RWPE2 (cell line): Measurements from ENCODE around the gene ABCA6.

Experiments
- ATAC-seq: fragments of 200-7000 bp; cut with Tn5 transposase; 3 replicates; pipeline ENCODE4 v1.9.1; 2021; ENCODE audit warnings: low read depth
- DNase-seq: peaks from one replicate; pipeline ENCODE4 v3.0.0-alpha.2; 2020; ENCODE audit warnings: low spot score
- H3K27ac ChIP-seq: fragments of 450-650 bp; 2 replicates; pipeline ENCODE4 v1.5.1; 2017; ENCODE audit warnings: mild to moderate bottlenecking; ENCODE audit not compliant: poor library complexity, severe bottlenecking
- H3K27me3 ChIP-seq: fragments of 250-450 bp; sonication (Bioruptor Pico); 2 replicates; pipeline ENCODE4 v1.5.1; 2021; ENCODE audit warnings: mild to moderate bottlenecking, moderate library complexity; ENCODE audit not compliant: insufficient read depth, poor library complexity, severe bottlenecking
- H3K36me3 ChIP-seq: fragments of 250-450 bp; sonication (Bioruptor Pico); 2 replicates; pipeline ENCODE4 v1.5.1; 2020; ENCODE audit warnings: low read depth, mild to moderate bottlenecking, moderate library complexity
- H3K4me1 ChIP-seq: fragments of 250-450 bp; sonication (Bioruptor Pico); 2 replicates; pipeline ENCODE4 v1.5.1; 2021; ENCODE audit warnings: mild to moderate bottlenecking, moderate library complexity; ENCODE audit not compliant: insufficient read depth, poor library complexity, severe bottlenecking
- H3K4me3 ChIP-seq: fragments of 250-450 bp; sonication (Bioruptor Pico); 2 replicates; pipeline ENCODE4 v1.5.1; 2021; ENCODE audit warnings: mild to moderate bottlenecking, moderate library complexity; ENCODE audit not compliant: severe bottlenecking
- H3K9me3 ChIP-seq: fragments of 250-450 bp; sonication (Bioruptor Pico); 2 replicates; pipeline ENCODE4 v1.5.1; 2021; ENCODE audit warnings: mild to moderate bottlenecking, moderate library complexity; ENCODE audit not compliant: severe bottlenecking
- TF ChIP-seq, protein P1 (sequence below): fragments of 450-650 bp; IDR thresholded peaks from one replicate; pipeline ENCODE4 v1.5.1; 2017; ENCODE audit warnings: mild to moderate bottlenecking, moderate library complexity; ENCODE audit not compliant: poor library complexity, severe bottlenecking

Gene ABCA6

GRCh38 chr17:69050999-69051775 lies 90.5 kb downstream of the ABCA6 start:
- Histone ChIP-seq H3K4me1 (peaks cover 10% of the 10 kb centered on the region), H3K36me3 (no peaks in the 10 kb centered on the region), H3K27ac (no peak overlapping the region), H3K4me3 (no peak overlapping the region), H3K27me3 (no peaks in the 10 kb centered on the region), H3K9me3 (no peaks in the 10 kb centered on the region)
- DNase-seq (no peak), ATAC-seq (no peak)
- TF ChIP-seq, protein P1, sequence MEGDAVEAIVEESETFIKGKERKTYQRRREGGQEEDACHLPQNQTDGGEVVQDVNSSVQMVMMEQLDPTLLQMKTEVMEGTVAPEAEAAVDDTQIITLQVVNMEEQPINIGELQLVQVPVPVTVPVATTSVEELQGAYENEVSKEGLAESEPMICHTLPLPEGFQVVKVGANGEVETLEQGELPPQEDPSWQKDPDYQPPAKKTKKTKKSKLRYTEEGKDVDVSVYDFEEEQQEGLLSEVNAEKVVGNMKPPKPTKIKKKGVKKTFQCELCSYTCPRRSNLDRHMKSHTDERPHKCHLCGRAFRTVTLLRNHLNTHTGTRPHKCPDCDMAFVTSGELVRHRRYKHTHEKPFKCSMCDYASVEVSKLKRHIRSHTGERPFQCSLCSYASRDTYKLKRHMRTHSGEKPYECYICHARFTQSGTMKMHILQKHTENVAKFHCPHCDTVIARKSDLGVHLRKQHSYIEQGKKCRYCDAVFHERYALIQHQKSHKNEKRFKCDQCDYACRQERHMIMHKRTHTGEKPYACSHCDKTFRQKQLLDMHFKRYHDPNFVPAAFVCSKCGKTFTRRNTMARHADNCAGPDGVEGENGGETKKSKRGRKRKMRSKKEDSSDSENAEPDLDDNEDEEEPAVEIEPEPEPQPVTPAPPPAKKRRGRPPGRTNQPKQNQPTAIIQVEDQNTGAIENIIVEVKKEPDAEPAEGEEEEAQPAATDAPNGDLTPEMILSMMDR, result no peak

DNA sequence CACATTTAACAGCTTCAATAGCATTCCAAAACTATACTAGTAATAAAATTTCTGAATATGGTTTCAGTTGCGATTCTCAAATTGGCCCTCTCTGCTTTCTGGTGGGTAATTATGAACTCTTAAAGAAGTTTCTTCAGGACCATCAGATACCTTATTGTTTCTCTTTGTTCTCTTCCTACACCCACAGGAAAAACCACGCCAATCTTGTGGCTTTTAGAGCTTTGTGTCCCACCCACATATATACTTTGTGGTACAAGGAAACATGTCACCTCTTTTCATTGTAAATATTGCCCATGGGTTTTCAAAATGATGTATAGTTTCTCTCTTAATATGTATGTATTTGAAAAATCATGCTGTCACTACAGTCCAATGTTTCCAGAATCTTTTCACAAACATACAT lies 93.1 kb downstream of the ABCA6 start:
- H3K9me3 ChIP-seq, result no peaks in the 10 kb centered on the region
- H3K27ac ChIP-seq, result no peak overlapping the region
- TF ChIP-seq, protein P1, result no peak
- H3K27me3 ChIP-seq, result no peaks in the 10 kb centered on the region
- H3K36me3 ChIP-seq, result no peaks in the 10 kb centered on the region
- H3K4me3 ChIP-seq, result no peak overlapping the region
- no peak for DNase-seq
- no peak for ATAC-seq
- peaks cover 10% of the 10 kb centered on the region for H3K4me1 ChIP-seq

DNA sequence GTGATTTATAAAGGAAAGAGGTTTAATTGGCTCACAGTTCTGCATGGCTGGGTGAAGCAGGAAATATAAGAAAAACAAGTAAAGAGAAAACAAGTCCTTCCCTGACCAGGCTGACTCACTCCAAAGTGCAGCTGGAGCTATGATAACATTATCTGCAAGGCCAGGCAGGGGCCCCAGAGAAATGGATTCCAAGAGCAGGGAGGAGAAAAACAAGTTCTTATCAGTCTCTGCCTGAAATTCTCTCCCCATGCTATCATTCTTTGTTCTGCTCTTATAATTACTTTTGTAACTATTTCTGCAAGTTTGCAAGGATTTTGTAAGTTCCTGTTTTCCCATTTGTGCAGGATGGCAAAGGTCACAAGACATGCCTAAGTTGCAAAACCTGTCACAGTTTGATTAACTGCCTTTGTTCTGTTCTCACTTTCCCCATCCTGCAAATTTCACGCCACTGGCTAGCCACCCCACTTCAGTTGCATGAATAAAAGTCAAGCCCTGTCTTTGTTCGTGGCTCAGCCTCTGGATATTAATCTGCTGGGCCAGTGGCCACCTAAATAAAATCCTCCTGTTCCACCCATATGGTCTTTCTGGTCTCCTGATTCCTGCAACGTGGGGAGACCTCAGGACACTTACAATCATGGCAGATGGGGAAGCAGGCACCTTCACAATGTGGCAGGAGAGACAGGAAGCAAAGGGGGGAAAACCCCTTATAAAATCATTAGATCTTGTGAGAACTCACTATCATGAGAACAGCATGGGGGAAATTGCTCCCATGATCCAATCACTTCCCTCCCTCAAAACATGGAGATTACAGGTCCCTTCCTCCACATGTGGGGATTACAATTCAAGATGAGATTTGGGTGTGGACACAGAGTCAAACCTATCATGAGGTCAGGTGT lies 94.1 kb downstream of the ABCA6 start:
- Histone ChIP-seq H3K4me3 (no peak overlapping the region), H3K4me1 (peaks cover 10% of the 10 kb centered on the region), H3K36me3 (no peaks in the 10 kb centered on the region), H3K9me3 (no peaks in the 10 kb centered on the region), H3K27ac (peak overlapping the region; percentile 51), H3K27me3 (no peaks in the 10 kb centered on the region)
- ATAC-seq (peak; percentile 96), DNase-seq (no peak)
- TF ChIP-seq, protein P1, result no peak

GRCh38 chr17:69046121-69046807 lies 95.4 kb downstream of the ABCA6 start:
- no peak overlapping the region for H3K27ac ChIP-seq
- ATAC-seq, result no peak
- no peaks in the 10 kb centered on the region for H3K36me3 ChIP-seq
- no peaks in the 10 kb centered on the region for H3K27me3 ChIP-seq
- H3K4me1 ChIP-seq, result peaks cover 10% of the 10 kb centered on the region
- TF ChIP-seq, protein P1, result no peak
- no peaks in the 10 kb centered on the region for H3K9me3 ChIP-seq
- no peak for DNase-seq
- H3K4me3 ChIP-seq, result no peak overlapping the region
